H1 (cell line): ENCODE results near the gene KLHL29. TPM values are rescaled to one million over a fixed set of nuclear protein-coding genes. Genes with fewer than 3 reads are reported as not detected.

ENCODE experiments used
- CTCF ChIA-PET: fragments of 300-600 bp; sonication (Branson Sonifier 250); formaldehyde crosslinking; loops from one replicate; lab custom pipeline; 2021; ENCODE audit not compliant: partially characterized antibody; lab: Charles Lee
- POLR2A ChIA-PET: fragments of 300-600 bp; sonication (Branson Sonifier 250); formaldehyde crosslinking; loops from one replicate; lab custom pipeline; 2021; ENCODE audit warnings: inconsistent platforms; ENCODE audit not compliant: partially characterized antibody; lab: Charles Lee
- DNase-seq, 2 experiments: peaks; one replicate each; pipeline versions ENCODE4 v3.0.0 to v3.0.0-alpha.2; 2010 to 2022; ENCODE audit warnings: low spot score in 2 of 2, low read depth in 1 of 2, mixed read lengths in 1 of 2
- FAIRE-seq: peaks from 2 replicates; lab custom pipeline; 2011; peaks lifted over from hg19 to GRCh38; lab: Jason Lieb, UNC
- H2AFZ ChIP-seq: 2 replicates; pipeline ENCODE4 v1.8.1; 2012; ENCODE audit warnings: low read length, inconsistent platforms
- H2AK5ac ChIP-seq: 2 replicates; pipeline ENCODE4 v1.6.1; 2013; ENCODE audit warnings: low read depth, low read length
- H2BK120ac ChIP-seq: replicated peaks from 2 replicates; pipeline ENCODE3; 2013; ENCODE audit warnings: low read depth, low read length, inconsistent platforms
- H2BK12ac ChIP-seq: 2 replicates; pipeline ENCODE4 v1.6.1; 2013; ENCODE audit warnings: low read depth, low read length
- H2BK15ac ChIP-seq: 2 replicates; pipeline ENCODE4 v1.6.1; 2013; ENCODE audit warnings: low read length
- H2BK20ac ChIP-seq: 2 replicates; pipeline ENCODE4 v1.6.1; 2013; ENCODE audit warnings: low read length
- H2BK5ac ChIP-seq: 2 replicates; pipeline ENCODE4 v1.6.1; 2013; ENCODE audit warnings: low read depth, low read length
- H3K14ac ChIP-seq: 2 replicates; pipeline ENCODE4 v1.6.1; 2013; ENCODE audit warnings: inconsistent platforms; ENCODE audit not compliant: insufficient read length
- H3K18ac ChIP-seq: 2 replicates; pipeline ENCODE4 v1.6.1; 2013; ENCODE audit warnings: low read length; ENCODE audit errors: extremely low read depth
- H3K23ac ChIP-seq: 2 replicates; pipeline ENCODE4 v1.6.1; 2013; ENCODE audit warnings: inconsistent platforms; ENCODE audit not compliant: insufficient read length
- H3K23me2 ChIP-seq: 2 replicates; pipeline ENCODE4 v1.6.1; 2013; ENCODE audit warnings: low read depth, low read length
- H3K27ac ChIP-seq: 2 replicates; pipeline ENCODE4 v1.6.1; 2011; ENCODE audit warnings: low read depth, low read length, inconsistent platforms
- H3K27me3 ChIP-seq, 4 experiments: replicated peaks in 1 of 4; 1 replicate in 1 of 4; 2 replicates in 3 of 4; pipeline versions ENCODE4 v1.6.1 to v1.8.1; 2011 to 2013; ENCODE audit warnings: low read length in 3 of 4, mild to moderate bottlenecking in 3 of 4, inconsistent platforms in 2 of 4, mixed read lengths in 2 of 4, moderate library complexity in 1 of 4; ENCODE audit not compliant: control insufficient read depth in 3 of 4, insufficient read depth in 3 of 4; ENCODE audit errors: extremely low read depth in 1 of 4
- H3K36me3 ChIP-seq, 4 experiments: 2 replicates each; pipeline versions ENCODE4 v1.6.1 to v1.8.1; 2011 to 2013; ENCODE audit warnings: mild to moderate bottlenecking in 4 of 4, low read length in 3 of 4, moderate library complexity in 2 of 4, control low read depth in 1 of 4, inconsistent platforms in 1 of 4; ENCODE audit not compliant: insufficient read depth in 4 of 4, control insufficient read depth in 2 of 4
- H3K4ac ChIP-seq: replicated peaks from 2 replicates; pipeline ENCODE3; 2013; ENCODE audit warnings: low read length, low read depth, mixed read lengths, inconsistent platforms; ENCODE audit not compliant: insufficient read length
- H3K4me1 ChIP-seq, 4 experiments: replicated peaks in 1 of 4; 1 replicate in 1 of 4; 2 replicates in 3 of 4; pipeline versions ENCODE4 v1.6.1 to v1.8.1; 2011 to 2013; ENCODE audit warnings: low read length in 3 of 4, inconsistent platforms in 2 of 4, mixed read lengths in 1 of 4; ENCODE audit not compliant: insufficient read depth in 4 of 4, control insufficient read depth in 3 of 4
- H3K4me2 ChIP-seq, 2 experiments: 2 replicates each; pipeline versions ENCODE4 v1.6.1 to v1.8.1; 2011 to 2013; ENCODE audit warnings: low read depth in 2 of 2, low read length in 2 of 2, control low read depth in 1 of 2, inconsistent platforms in 1 of 2, mild to moderate bottlenecking in 1 of 2; ENCODE audit not compliant: insufficient read depth in 1 of 2
- H3K4me3 ChIP-seq, 4 experiments: fragments of 200-600, 300-600 bp in 1 of 4; sonication (generic), shearing (Covaris generic), sonication (Bioruptor Twin) in 1 of 4; 2 replicates each; pipeline versions ENCODE4 v1.5.1 to v1.8.1; 2011 to 2016; ENCODE audit warnings: low read length in 4 of 4, low read depth in 3 of 4, control low read depth in 2 of 4, inconsistent platforms in 2 of 4, mild to moderate bottlenecking in 2 of 4, mixed read lengths in 1 of 4, moderate library complexity in 1 of 4; ENCODE audit not compliant: insufficient read depth in 2 of 4; ENCODE audit errors: extremely low read depth in 1 of 4
- H3K56ac ChIP-seq: replicated peaks from 2 replicates; pipeline ENCODE3; 2013; ENCODE audit warnings: low read depth, mild to moderate bottlenecking, mixed read lengths, low read length, inconsistent platforms; ENCODE audit not compliant: insufficient read length
- H3K79me1 ChIP-seq: 2 replicates; pipeline ENCODE4 v1.6.1; 2013; ENCODE audit warnings: low read depth, low read length, control low read depth
- H3K79me2 ChIP-seq, 2 experiments: 2 replicates each; pipeline versions ENCODE4 v1.6.1 to v1.8.1; 2012 to 2013; ENCODE audit warnings: low read length in 2 of 2, mild to moderate bottlenecking in 2 of 2, inconsistent platforms in 1 of 2; ENCODE audit not compliant: insufficient read depth in 2 of 2, control insufficient read depth in 1 of 2
- H3K9ac ChIP-seq, 4 experiments: replicated peaks in 1 of 4; 1 replicate in 1 of 4; 2 replicates in 3 of 4; pipeline versions ENCODE4 v1.6.1 to v1.8.1; 2011 to 2013; ENCODE audit warnings: low read depth in 3 of 4, low read length in 3 of 4, control low read depth in 2 of 4, mild to moderate bottlenecking in 2 of 4, moderate library complexity in 2 of 4, inconsistent platforms in 1 of 4; ENCODE audit errors: extremely low read depth in 1 of 4
- H3K9me3 ChIP-seq, 2 experiments: 2 replicates each; pipeline versions ENCODE4 v1.6.1 to v1.8.1; 2012 to 2013; ENCODE audit warnings: mild to moderate bottlenecking in 2 of 2, moderate library complexity in 2 of 2, control low read depth in 1 of 2, inconsistent platforms in 1 of 2, low read depth in 1 of 2, low read length in 1 of 2, mixed read lengths in 1 of 2; ENCODE audit not compliant: insufficient read depth in 2 of 2
- H4K20me1 ChIP-seq, 2 experiments: replicated peaks in 1 of 2; 2 replicates each; pipeline versions ENCODE3 to v1.8.1; 2011 to 2013; ENCODE audit warnings: inconsistent platforms in 2 of 2, low read length in 2 of 2, mild to moderate bottlenecking in 1 of 2; ENCODE audit not compliant: insufficient read depth in 2 of 2, control insufficient read depth in 1 of 2
- H4K5ac ChIP-seq: 2 replicates; pipeline ENCODE4 v1.6.1; 2013; ENCODE audit warnings: low read length, low read depth, mixed read lengths, inconsistent platforms; ENCODE audit not compliant: insufficient read length
- H4K8ac ChIP-seq: 2 replicates; pipeline ENCODE4 v1.8.0; 2013; ENCODE audit warnings: mild to moderate bottlenecking, moderate library complexity, low read length, inconsistent platforms; ENCODE audit not compliant: insufficient read depth; ENCODE audit errors: extremely low read depth
- H4K91ac ChIP-seq: replicated peaks from 2 replicates; pipeline ENCODE3; 2013; ENCODE audit warnings: low read length, mixed read lengths, inconsistent platforms; ENCODE audit not compliant: insufficient read length
- ATF3 ChIP-seq: IDR thresholded peaks from 2 replicates; pipeline ENCODE4 v1.6.1; 2011; ENCODE audit warnings: low read depth, mild to moderate bottlenecking, low read length; ENCODE audit not compliant: insufficient read depth
- CBX5 ChIP-seq: fragments of 300-800, 300-1000 bp; sonication (generic); IDR thresholded peaks from 2 replicates; pipeline ENCODE4 v1.7.1; 2016; ENCODE audit warnings: antibody characterized with exemption, low read length, low read depth
- CBX8 ChIP-seq: fragments of 300-800, 300-1000 bp; sonication (generic); IDR thresholded peaks from 2 replicates; pipeline ENCODE4 v1.7.1; 2016; ENCODE audit warnings: low read depth, low read length, borderline replicate concordance
- EP300 ChIP-seq, 2 experiments: IDR thresholded peaks; 1 replicate in 1 of 2; 2 replicates in 1 of 2; pipeline ENCODE4 v1.6.1; 2011 to 2012; ENCODE audit warnings: low read depth in 2 of 2, low read length in 2 of 2, mild to moderate bottlenecking in 2 of 2, borderline replicate concordance in 1 of 2, inconsistent platforms in 1 of 2, moderate library complexity in 1 of 2
- PHF8 ChIP-seq: fragments of 200-600 bp; sonication (generic); conservative IDR thresholded peaks from 2 replicates; pipeline ENCODE4 v1.7.1; 2012; ENCODE audit warnings: low read depth, mild to moderate bottlenecking, inconsistent platforms, low read length, moderate library complexity
- RAD21 ChIP-seq, 2 experiments: IDR thresholded peaks in 1 of 2; conservative IDR thresholded peaks in 1 of 2; 2 replicates each; pipeline ENCODE4 v1.6.1; 2011; ENCODE audit warnings: low read depth in 2 of 2, low read length in 2 of 2, improper control_type of control experiment in 1 of 2, inconsistent platforms in 1 of 2, mild to moderate bottlenecking in 1 of 2, moderate library complexity in 1 of 2
- RBBP5 ChIP-seq: IDR thresholded peaks from 2 replicates; pipeline ENCODE4 v1.7.1; 2012; ENCODE audit warnings: low read depth, mild to moderate bottlenecking, inconsistent platforms, low read length, moderate library complexity, borderline replicate concordance
- RXRA ChIP-seq: IDR thresholded peaks from 2 replicates; pipeline ENCODE4 v1.6.1; 2011; ENCODE audit warnings: low read depth, mild to moderate bottlenecking, low read length, moderate library complexity; ENCODE audit not compliant: insufficient read depth
- SIN3A ChIP-seq, 2 experiments: IDR thresholded peaks in 1 of 2; conservative IDR thresholded peaks in 1 of 2; 2 replicates each; pipeline ENCODE4 v1.6.1; 2011 to 2012; ENCODE audit warnings: low read length in 2 of 2, improper control_type of control experiment in 1 of 2, low read depth in 1 of 2, mild to moderate bottlenecking in 1 of 2
- SIX5 ChIP-seq: IDR thresholded peaks from 2 replicates; pipeline ENCODE4 v1.6.1; 2011; ENCODE audit warnings: mild to moderate bottlenecking, low read depth, low read length
- TCF12 ChIP-seq: IDR thresholded peaks from 2 replicates; pipeline ENCODE4 v1.6.1; 2011; ENCODE audit warnings: low read depth, mild to moderate bottlenecking, low read length
- USF2 ChIP-seq: IDR thresholded peaks from 2 replicates; pipeline ENCODE4 v1.6.1; 2011; ENCODE audit warnings: low read length, improper control_type of control experiment
- WGBS, 2 experiments: shearing (Covaris generic) in 1 of 2; methylation state at CpG; one replicate each; pipeline versions ENCODE4 v1.1.6 to v1.1.7; 2013 to 2015; ENCODE audit warnings: low lambda C conversion rate in 2 of 2, mixed read lengths in 2 of 2, inconsistent platforms in 1 of 2, low coverage in 1 of 2, missing lambda C conversion rate in 1 of 2; ENCODE audit not compliant: insufficient replicate concordance in 2 of 2, insufficient coverage in 1 of 2, insufficient read length in 1 of 2; ENCODE audit errors: extremely low coverage in 1 of 2, missing lambda C conversion rate in 1 of 2; 5-methylcytosine and 5-hydroxymethylcytosine counted together
- polyA plus RNA-seq, 7 experiments: library from polyadenylated mRNA; depleted of rRNA in 3 of 7; stranded (reverse) in 5 of 7; unstranded in 2 of 7; fragments of >200 nt in 5 of 7; fragments of 200-250 nt in 2 of 7; gene quantifications; 1 replicate in 5 of 7; 2 replicates in 1 of 7; 4 replicates in 1 of 7; pipeline versions ENCODE4 v1.2.1 to v1.2.3, GENCODE V29; 2011 to 2013; ENCODE audit warnings: missing spikeins in 2 of 7, mixed read lengths in 2 of 7
- total RNA-seq: library from RNA; stranded (reverse); fragmentation: NEBNext Ultra II Directional; extraction: Animal tissue kit (Norgen Biotek cat#: 25700); gene quantifications from 2 replicates; pipeline ENCODE4 v1.2.1, GENCODE V29; 2021

KLHL29 gene
- total and polyA plus RNA-seq, 2 of the 8 experiments (the other 6 are each of a cell fraction or from before 2014, with no cell fraction given): 1.1 to 4.7 TPM

GRCh38 chr2:23367760-23368159, 17.2 kb upstream of the KLHL29 start:
- no peaks in the 10 kb centered on the region for H3K79me2 ChIP-seq
- FAIRE-seq: no peak
- no peak overlapping the region for H2AK5ac ChIP-seq
- H3K27me3 ChIP-seq: 0 out of 7 replicates have a peak, but pooled peaks cover 0 to 2% (median 0%) of the 10 kb centered on the region in 4 experiments
- H2BK12ac ChIP-seq: no peak overlapping the region
- H3K23me2 ChIP-seq: no peaks in the 10 kb centered on the region
- CTCF ChIA-PET: no interaction called here
- DNase-seq: no peak
- H3K4me2 ChIP-seq: no peak overlapping the region
- H3K18ac ChIP-seq: no peak overlapping the region
- no peak overlapping the region for H3K27ac ChIP-seq
- H2BK5ac ChIP-seq: no peak overlapping the region
- H3K56ac ChIP-seq: no peak overlapping the region
- H3K9ac ChIP-seq: no peak overlapping the region
- no peak overlapping the region for H4K8ac ChIP-seq
- POLR2A ChIA-PET: no interaction called here
- no peak overlapping the region for H3K4ac ChIP-seq
- H4K20me1 ChIP-seq: no peaks in the 10 kb centered on the region
- no peak overlapping the region for H4K91ac ChIP-seq
- H3K14ac ChIP-seq: no peak overlapping the region
- H3K9me3 ChIP-seq: no peaks in the 10 kb centered on the region
- no peak overlapping the region for H2BK20ac ChIP-seq
- no peak overlapping the region for H4K5ac ChIP-seq
- WGBS, 2 experiments: 88% methylated on average over 3 of the region's 3 CpGs; no CpG with 5 or more reads in 1 of the 2 experiments
- no peaks in the 10 kb centered on the region for H3K4me1 ChIP-seq
- no peak overlapping the region for H2BK120ac ChIP-seq
- H3K79me1 ChIP-seq: no peaks in the 10 kb centered on the region
- no peak overlapping the region for H2BK15ac ChIP-seq
- no peak overlapping the region for H3K4me3 ChIP-seq
- H3K36me3 ChIP-seq: no peaks in the 10 kb centered on the region
- H2AFZ ChIP-seq: no peak overlapping the region
- H3K23ac ChIP-seq: no peak overlapping the region
- no peak for TF ChIP-seq CBX5
- TF ChIP-seq CBX8: no peak
- TF ChIP-seq SIX5: no peak
- no peak for TF ChIP-seq SIN3A (conservative IDR thresholded peaks at IDR 0.05 in 1 of 2, IDR thresholded peaks at IDR 0.05 in 1 of 2; ENCODE audit: low read depth in 1 of 2, low read length in 2 of 2)
- TF ChIP-seq PHF8: no peak
- no peak for TF ChIP-seq RBBP5
- no peak for TF ChIP-seq EP300 (IDR thresholded peaks at IDR 0.05; ENCODE audit: borderline replicate concordance in 1 of 2, low read depth in 2 of 2, low read length in 2 of 2)
- no peak for TF ChIP-seq RXRA
- TF ChIP-seq ATF3: no peak
- no peak for TF ChIP-seq USF2
- no peak for TF ChIP-seq TCF12
- no peak for TF ChIP-seq RAD21 (IDR thresholded peaks at IDR 0.05 in 1 of 2, conservative IDR thresholded peaks at IDR 0.05 in 1 of 2; ENCODE audit: low read depth in 2 of 2, low read length in 2 of 2)
